ENCODE data around the gene WDR75. TPM values are rescaled to one million over a fixed set of nuclear protein-coding genes. Genes with fewer than 3 reads are reported as not detected.

The WDR75 gene
- total and polyA plus RNA-seq, 2 of the 13 experiments (the other 11 are each of a cell fraction or from before 2014, with no cell fraction given): 63.0 to 74.1 TPM

GRCh38 chr2:189440947-189441708 lies at the start of gene WDR75 (continued):
- TF ChIP-seq SALL2 (CRISPR knock-in tag; IDR thresholded peaks at IDR 0.05) (peak; percentile 72), CBX5 (CRISPR knock-in tag; IDR thresholded peaks at IDR 0.05; ENCODE audit: borderline replicate concordance) (peak; percentile 64; the same call in 1 of the 2 replicates), ZNF329 (CRISPR knock-in tag; IDR thresholded peaks at IDR 0.05; ENCODE audit: low read depth) (no peak), ZNF792 (CRISPR knock-in tag; IDR thresholded peaks at IDR 0.05) (peak; percentile 85), SMARCC2 (IDR thresholded peaks at IDR 0.05) (no peak; the same call in 1 of the 2 replicates), IKZF5 (CRISPR knock-in tag; IDR thresholded peaks at IDR 0.05) (peak; percentile 89), MYNN (CRISPR knock-in tag; IDR thresholded peaks at IDR 0.05; ENCODE audit: low read depth) (no peak), FOXA3 (CRISPR knock-in tag; IDR thresholded peaks at IDR 0.05) (peak; percentile 47), HOXA3 (CRISPR knock-in tag; IDR thresholded peaks at IDR 0.05) (peak; percentile 94), BCLAF1 (IDR thresholded peaks at IDR 0.05) (no peak), KDM3A (CRISPR knock-in tag; IDR thresholded peaks at IDR 0.05; ENCODE audit: low read depth) (no peak; the same call in 1 of the 2 replicates), ZNF264 (CRISPR knock-in tag; IDR thresholded peaks at IDR 0.05) (peak; percentile 75), RORA (CRISPR knock-in tag; IDR thresholded peaks at IDR 0.05) (peak; percentile 78; the same call in 1 of the 2 replicates), TFE3 (CRISPR knock-in tag; IDR thresholded peaks at IDR 0.05) (peak; percentile 91), HNRNPL (IDR thresholded peaks at IDR 0.05; ENCODE audit: low read depth, low read length) (no peak), HHEX (CRISPR knock-in tag; IDR thresholded peaks at IDR 0.05) (no peak), SETDB1 (CRISPR knock-in tag; IDR thresholded peaks at IDR 0.05; ENCODE audit: borderline replicate concordance) (no peak)
